ENCODE measurements around the gene MICU1. TPM values are rescaled to one million over a fixed set of nuclear protein-coding genes. Genes with fewer than 3 reads are reported as not detected.

The MICU1 gene
- total and polyA plus RNA-seq, 8 donors, result 25.9 to 212 (median 42.4) TPM

DNA sequence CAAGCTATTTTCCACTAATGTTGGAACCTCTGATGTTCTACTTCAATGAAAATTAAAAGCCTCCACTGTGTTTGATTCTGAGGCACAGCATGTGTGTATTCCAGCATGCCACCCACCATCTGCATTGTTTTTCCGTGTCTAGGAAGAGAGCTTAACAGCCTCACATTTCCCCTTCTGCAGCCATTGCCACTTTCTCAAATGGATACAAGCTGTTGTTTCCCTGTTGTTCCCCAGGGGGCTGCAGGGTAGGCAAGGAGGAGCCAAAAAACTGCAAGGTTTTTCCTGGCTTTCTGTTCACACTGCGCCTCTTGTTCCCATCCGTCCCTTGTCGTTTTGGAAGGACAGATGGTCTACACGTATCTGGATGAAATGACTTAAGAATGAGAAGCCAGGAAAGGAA is 198.9 kb downstream of the MICU1 start:
- 64 to 83% (median 77%) methylated on average over 5 of the region's 5 CpGs for whole genome bisulfite sequencing, 5 donors
- intact Hi-C loops (cut with DNase I; ENCODE audit: low total_unique reads), result no loop called here
- Histone ChIP-seq H3K4me1 (peaks cover 0 to 15% (median 0%) of the 10 kb centered on the region in 4 donors), H3K36me3 (peaks cover 2 to 16% (median 13%) of the 10 kb centered on the region in 4 donors), H3K27ac (no peak overlapping the region), H3K4me3 (no peak overlapping the region), H3K9me3 (no peaks in the 10 kb centered on the region), H3K27me3 (no peaks in the 10 kb centered on the region)
- TF ChIP-seq EP300 (IDR thresholded peaks at IDR 0.05) (no peak), POLR2A (IDR thresholded peaks at IDR 0.05) (no peak), POLR2AphosphoS5 (IDR thresholded peaks at IDR 0.05) (no peak)
- TF ChIP-seq, protein P1, sequence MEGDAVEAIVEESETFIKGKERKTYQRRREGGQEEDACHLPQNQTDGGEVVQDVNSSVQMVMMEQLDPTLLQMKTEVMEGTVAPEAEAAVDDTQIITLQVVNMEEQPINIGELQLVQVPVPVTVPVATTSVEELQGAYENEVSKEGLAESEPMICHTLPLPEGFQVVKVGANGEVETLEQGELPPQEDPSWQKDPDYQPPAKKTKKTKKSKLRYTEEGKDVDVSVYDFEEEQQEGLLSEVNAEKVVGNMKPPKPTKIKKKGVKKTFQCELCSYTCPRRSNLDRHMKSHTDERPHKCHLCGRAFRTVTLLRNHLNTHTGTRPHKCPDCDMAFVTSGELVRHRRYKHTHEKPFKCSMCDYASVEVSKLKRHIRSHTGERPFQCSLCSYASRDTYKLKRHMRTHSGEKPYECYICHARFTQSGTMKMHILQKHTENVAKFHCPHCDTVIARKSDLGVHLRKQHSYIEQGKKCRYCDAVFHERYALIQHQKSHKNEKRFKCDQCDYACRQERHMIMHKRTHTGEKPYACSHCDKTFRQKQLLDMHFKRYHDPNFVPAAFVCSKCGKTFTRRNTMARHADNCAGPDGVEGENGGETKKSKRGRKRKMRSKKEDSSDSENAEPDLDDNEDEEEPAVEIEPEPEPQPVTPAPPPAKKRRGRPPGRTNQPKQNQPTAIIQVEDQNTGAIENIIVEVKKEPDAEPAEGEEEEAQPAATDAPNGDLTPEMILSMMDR (IDR thresholded peaks at IDR 0.05), result no peak
- DNase-seq, result peak in 1 of 2 donors; percentile 28

DNA sequence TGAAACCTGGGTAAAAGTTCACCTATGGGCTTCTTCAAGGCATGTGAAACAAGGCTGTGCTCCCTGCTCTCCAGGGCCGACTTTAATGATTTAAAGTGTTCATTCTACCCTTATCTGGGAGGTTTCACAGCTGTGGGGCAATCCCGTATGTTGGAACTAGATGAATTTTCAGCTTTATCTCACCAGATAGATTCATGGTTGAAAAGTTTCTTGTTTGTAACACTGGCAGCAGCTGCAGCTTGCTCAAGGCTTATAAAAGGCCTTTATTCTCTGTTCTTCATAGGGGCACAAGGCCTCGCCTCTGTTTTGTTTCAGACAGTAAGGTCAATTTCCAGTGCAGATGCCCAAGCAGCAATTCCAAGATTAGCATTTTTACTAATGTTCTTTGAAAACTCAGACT is 200.7 kb downstream of the MICU1 start:
- WGBS, 5 donors, result 37 to 57% (median 46%) methylated on average over 3 of the region's 3 CpGs
- intact Hi-C loops (cut with DNase I; ENCODE audit: low total_unique reads), result no loop called here

DNA sequence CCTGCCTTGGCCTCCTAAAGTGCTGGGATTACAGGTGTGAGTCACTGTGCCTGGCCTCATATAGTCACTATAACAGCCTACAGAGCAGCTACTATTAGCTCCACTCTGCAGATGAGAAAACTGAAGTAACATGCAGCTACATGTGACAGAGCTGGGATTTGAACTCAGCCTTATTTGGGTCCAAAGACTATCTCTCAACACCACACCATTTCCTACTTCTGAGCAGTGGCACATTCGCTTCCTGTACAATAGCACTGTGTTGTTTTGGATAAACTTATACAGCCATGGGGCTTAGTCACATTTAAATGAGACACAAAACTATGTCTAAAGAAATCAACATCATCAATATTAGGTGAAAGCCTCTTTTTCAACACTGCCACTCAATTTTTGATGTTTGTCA is 201.3 kb downstream of the MICU1 start:
- peaks cover 0 to 15% (median 0%) of the 10 kb centered on the region in 4 donors for H3K4me1 ChIP-seq
- no peaks in the 10 kb centered on the region for H3K9me3 ChIP-seq
- no peak overlapping the region for H3K4me3 ChIP-seq
- no peaks in the 10 kb centered on the region for H3K27me3 ChIP-seq
- intact Hi-C loops (cut with DNase I; ENCODE audit: low total_unique reads), result no loop called here
- DNase-seq, result no peak
- H3K36me3 ChIP-seq, result peaks cover 9 to 38% (median 37%) of the 10 kb centered on the region in 4 donors
- TF ChIP-seq EP300 (IDR thresholded peaks at IDR 0.05), result no peak
- TF ChIP-seq POLR2A (IDR thresholded peaks at IDR 0.05), result no peak
- TF ChIP-seq, protein P1 (IDR thresholded peaks at IDR 0.05), result no peak
- TF ChIP-seq POLR2AphosphoS5 (IDR thresholded peaks at IDR 0.05), result no peak
- WGBS, 5 donors, result 90 to 97% (median 91%) methylated on average over 1 of the region's 1 CpG
- H3K27ac ChIP-seq, result no peak overlapping the region

More for the DNA sequence above, 200.7 kb downstream of the MICU1 start:
- Histone ChIP-seq H3K27ac (no peak overlapping the region), H3K27me3 (no peaks in the 10 kb centered on the region), H3K4me3 (no peak overlapping the region), H3K36me3 (peaks cover 7 to 34% (median 31%) of the 10 kb centered on the region in 4 donors), H3K4me1 (peaks cover 0 to 15% (median 0%) of the 10 kb centered on the region in 4 donors), H3K9me3 (no peaks in the 10 kb centered on the region)
- TF ChIP-seq POLR2AphosphoS5 (IDR thresholded peaks at IDR 0.05) (no peak), POLR2A (IDR thresholded peaks at IDR 0.05) (no peak), EP300 (IDR thresholded peaks at IDR 0.05) (no peak)
- TF ChIP-seq, protein P1 (IDR thresholded peaks at IDR 0.05), result no peak
- DNase-seq, result peak in 1 of 2 donors; percentile 50

GRCh38 chr10:72423426-72423825 is 202.5 kb downstream of the MICU1 start:
- no peak for DNase-seq
- TF ChIP-seq, protein P1 (IDR thresholded peaks at IDR 0.05), result no peak
- no peak for TF ChIP-seq POLR2A (IDR thresholded peaks at IDR 0.05)
- intact Hi-C loops (cut with DNase I; ENCODE audit: low total_unique reads), result no loop called here
- Histone ChIP-seq H3K4me3 (no peak overlapping the region), H3K27me3 (no peaks in the 10 kb centered on the region), H3K27ac (no peak overlapping the region), H3K9me3 (no peaks in the 10 kb centered on the region), H3K36me3 (peaks cover 9 to 44% (median 38%) of the 10 kb centered on the region in 4 donors), H3K4me1 (peaks cover 0 to 15% (median 0%) of the 10 kb centered on the region in 4 donors)
- 93 to 99% (median 95%) methylated on average over 3 of the region's 3 CpGs for WGBS, 5 donors
